ENCODE results near the gene SUGCT.
"Not testable (repeated sequence)": the region's sequence is repeated elsewhere in the genome, so short reads cannot be mapped to it uniquely, and the experiment has no call there.

Gene SUGCT

DNA sequence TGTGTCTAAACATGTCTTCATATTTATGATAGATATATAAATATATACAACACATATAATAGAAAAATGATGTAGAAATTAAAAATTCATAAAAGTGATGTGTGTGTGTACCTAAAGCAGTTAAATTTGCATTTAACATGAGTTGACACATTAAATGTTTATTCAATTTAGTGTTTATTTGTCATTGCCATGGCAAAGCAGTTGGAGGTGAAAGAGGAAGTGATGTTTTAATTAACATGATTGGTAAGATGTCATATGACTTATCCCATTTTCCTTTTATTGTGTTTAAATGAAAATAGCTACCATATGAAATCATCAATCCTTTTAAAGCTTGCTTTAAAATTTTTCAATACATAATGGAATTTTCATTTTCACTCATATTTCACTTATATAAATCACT lies 452.6 kb downstream of the SUGCT start:
- no peak for DNase-seq

DNA sequence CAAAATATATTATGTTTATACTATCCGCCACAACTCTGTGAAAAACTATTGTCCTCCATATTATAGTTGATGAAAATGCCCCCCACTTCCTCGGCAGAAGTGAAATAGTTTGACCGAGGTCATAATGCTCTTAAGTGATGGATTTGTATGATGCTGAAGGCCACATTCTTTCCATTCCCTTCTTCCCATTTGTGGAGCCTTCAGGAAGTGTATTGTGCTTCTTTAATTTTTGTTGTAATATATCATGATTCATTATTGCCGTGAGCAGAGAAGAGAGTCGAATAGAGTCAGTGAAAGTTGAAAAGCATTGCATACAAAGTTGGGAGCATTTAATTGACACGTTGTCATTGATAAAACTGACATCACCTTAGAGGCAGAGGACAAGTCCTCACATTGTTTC lies 460.3 kb downstream of the SUGCT start:
- no peak for DNase-seq

DNA sequence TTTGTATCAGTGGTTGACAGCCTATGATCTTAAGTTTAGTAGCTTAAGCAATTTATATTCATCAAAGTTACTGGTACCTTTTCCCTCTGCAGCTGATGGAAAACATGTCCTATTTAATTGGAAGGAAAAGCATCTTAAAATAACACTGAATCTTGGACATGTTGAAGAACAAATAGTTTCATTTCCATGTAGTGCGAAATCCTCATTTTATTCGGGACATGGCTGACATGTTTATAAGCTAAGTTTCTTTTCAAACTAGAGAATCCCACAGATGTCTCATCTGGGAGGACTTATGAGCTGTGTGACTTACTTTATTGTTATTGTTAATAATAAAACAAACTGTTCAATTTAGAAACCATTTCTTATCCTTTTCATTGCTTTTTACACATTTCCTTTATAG lies 461.0 kb downstream of the SUGCT start:
- no peak for DNase-seq

DNA sequence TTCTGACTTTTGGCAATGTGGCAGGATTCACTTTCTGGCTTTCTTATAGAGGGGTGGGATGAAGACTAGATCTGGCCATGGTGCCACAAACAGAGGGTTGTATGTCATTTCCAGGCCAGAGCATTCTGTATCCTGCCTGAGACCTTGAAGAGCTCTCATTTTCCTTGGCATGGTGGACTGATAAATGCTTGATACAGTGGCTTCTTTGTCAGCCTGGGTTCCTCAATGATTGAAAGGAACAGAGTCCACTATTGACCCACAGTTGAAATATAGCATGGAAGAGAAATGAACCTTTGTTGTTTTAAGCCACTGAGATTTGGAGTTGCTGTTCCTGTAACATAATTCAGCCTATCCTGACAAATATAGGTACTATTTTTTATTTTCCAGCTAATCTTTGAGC lies 462.7 kb downstream of the SUGCT start:
- DNase-seq: no peak

DNA sequence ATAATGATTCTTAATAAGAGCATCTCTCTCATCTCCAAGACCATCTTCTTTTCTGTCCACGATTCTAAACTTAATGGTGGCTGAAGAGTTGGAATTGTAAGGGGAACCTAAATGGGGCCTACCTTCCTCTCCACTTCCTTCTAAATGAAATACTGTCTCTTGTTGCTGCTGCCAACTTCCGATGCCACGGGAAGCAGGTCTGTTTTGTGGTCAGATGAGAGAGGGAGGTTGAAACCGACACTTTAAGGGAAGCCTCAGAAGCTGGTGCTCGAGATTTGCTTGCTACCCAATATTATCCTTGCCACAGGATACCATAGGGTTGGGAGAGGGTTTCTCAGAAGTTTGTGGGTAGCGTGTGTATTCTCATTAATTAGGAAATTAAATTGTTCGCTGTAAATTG lies 464.1 kb downstream of the SUGCT start:
- DNase-seq: no peak

DNA sequence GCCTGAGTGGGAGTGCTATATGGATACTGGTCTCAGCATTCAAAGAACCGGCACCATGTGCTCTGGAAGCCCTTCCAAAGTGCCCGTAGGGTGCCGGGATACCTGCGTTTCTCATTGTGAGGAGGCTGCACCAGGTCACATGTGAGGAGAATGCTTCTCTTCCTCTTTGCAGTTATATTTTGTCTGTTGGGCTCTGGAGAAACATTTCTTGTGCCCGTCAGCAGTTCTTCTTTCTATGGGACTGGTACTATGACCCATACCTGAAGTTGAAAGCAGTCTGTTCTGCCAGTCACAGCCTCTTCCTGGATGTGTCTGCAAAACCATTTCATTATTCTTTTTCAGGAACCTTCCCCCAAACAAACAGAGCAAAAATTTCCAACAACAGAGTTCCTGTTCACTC lies 465.0 kb downstream of the SUGCT start:
- DNase-seq: no peak

DNA sequence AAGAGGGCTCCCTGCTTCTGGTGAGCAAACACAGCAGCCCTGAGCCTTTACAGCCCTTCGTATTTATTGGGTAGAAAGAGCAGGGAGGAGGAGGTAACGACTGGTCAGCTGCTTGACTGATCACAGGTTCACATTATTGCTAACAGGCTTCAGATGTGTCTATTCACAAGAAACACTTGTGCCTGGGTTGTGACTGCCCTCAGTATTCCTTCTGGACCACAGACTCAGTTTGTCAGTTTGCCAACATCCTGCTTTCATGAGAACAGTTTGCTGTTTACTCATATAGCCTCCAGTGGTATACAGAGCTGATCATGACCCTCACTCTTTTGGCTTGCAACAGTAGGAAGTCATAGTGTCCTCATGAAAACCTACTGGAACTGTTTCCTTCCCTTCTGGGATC lies 467.5 kb downstream of the SUGCT start:
- DNase-seq: not testable (repeated sequence)

DNA sequence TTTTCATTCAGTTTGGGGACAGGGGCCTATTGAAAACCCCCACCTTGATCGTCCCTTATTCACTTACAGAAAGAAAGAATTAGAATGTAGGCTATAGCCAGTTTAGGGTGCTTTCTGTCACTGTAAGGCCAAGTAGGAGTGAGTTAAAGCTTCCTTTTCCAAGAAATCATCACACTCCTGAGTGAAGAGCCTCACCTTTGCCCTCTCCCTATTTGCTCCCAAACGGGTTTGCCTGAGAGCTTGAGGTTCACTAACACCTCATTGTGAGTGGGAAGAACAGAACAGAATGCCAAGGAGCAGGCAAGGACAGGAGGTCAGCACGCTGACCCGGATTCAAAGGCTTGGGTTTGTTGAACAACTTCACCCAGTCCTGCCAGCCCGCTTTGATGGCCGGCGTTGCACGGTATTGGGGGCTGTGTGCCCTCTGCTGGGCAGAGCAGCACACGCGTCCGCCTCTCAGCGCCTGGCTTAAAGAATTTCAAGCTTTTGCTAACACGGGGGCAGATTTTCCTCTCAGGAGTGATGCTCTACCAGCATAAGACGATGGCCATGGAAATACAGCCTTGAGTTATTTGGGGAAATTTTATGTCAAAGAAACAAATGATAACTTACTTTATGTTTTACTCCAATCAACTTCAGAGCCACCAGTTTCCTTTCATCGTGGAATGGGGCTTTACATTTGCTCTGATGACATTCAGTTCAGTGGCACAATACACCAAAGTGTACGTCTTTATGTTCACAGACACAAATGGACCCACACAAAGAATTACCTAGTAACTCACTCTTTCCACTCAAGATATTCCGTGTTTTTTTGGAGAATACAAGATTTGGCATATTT lies 470.0 kb downstream of the SUGCT start:
- no peak for DNase-seq

DNA sequence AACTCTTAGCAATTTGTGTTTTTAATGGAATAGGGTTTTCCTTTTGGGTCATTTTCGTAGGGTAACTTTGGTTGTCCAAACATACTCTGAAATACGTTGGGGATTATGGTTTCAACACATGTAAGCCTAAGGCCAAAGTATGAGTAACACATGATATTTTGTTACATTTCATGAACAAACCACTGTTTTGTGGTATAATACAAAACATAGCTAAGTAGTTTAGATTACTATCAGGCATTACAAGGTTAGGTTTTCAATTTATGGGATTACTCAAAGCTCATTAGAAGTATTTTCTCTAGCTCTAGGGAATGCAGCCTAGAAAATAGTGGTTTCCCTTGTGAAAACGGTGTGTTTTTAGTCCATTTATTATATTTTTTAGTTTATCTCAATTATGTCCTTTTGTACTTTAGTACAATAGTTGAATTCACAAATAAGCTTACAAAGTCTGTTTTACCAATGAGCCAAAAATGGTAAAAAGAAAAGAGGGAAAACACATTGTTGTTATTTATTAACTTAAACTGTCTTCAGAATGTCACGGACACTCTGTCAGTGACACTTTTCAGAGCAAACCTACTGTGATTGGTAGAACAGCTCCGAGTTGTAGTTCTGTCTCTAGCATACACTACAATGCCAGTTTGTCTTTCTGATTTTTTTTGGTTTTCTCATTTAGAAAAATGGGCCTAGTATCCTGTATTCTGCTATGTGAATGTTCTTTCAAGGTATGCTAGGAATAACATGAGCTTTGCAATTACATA lies 473.7 kb downstream of the SUGCT start:
- no peak for DNase-seq

DNA sequence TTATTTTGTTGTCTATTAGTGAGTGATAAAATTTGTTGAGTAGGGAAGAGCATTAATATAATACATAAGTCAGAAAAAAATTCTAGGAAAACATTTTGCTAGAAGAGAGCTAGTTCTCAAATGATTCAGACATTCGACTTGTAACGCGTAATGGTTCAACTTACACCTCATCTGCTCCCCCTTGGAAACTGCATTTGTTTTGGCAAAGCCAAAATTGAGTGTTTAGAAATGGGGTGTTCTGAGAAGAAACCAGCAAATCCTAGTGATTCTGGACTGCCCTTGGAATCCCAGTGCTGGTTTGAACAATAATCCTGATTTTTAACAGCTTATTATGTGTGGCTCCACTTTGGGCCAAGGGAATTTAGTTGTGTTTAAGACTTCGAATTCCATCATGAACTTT lies 475.7 kb downstream of the SUGCT start:
- no peak for DNase-seq

DNA sequence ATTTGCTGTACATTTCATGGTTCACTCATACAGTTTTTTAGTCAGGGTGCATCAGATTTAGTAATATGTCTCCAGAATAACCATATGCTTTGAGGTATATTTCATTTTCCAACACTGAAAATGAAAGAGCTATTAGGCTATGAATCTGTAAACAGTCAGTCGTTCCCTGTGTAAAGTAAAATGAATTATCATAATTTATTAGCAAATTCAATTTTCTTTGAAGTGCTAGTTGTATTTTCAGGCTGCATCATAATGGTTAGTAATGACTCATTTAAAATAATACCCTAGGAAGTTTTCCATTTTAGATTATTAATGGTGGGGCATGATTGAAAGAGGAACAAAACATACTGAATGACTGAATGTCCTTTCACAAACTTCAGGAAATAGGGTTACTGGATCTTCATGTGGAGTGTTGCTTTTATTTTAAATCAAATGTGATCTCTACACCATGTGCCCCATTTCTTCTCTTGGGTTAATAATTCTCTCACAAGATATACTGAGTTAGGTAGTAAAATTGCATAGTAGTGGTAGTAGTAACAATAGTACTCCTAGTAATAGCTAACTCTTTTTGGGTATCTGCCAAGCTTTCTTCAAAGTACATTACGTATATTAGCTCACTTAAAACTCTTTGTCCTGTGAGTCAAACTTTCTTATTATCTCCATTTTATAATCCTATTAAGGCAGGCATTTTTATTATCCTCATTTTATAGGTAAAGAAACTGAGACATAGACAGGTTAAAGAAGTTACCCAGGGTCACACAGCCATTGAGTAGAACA lies 476.5 kb downstream of the SUGCT start:
- DNase-seq: no peak

DNA sequence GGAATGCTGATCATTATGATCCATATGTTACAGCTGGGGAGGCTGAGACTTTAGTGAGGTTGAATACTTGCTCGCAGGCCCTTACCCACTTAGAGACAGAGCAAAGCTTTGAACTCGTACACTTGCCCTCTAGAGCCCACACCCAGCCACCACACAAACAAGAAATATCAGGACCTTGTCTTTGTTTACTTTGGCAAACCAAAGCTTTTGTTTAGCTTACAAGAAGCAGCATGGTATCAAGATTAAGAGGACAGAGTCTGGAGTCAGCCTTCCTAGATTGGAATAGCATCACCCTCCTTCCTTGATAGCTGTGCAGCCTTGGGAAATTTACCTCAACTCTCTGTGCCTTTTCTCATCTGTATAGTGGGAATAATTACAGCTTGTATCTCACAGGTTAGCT lies 477.5 kb downstream of the SUGCT start:
- no peak for DNase-seq

DNA sequence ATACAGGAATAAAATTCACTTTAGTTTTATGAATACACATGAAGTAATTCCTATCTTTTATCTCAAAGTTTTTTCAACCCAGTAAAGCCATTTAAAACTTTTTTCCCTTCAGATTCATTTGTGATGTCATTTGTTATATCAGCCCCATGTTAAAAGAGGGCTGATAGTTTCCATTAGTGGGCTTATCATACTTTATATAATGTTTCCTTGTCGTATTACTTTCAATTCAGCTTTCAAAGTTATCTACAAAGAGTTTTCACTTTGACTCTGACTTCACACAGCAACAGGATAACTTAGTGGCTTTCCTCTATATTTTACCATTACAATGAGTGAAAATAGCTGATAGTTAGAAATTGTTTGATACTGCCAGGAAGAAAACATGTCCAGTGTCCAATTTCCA lies 484.8 kb downstream of the SUGCT start:
- DNase-seq: no peak

DNA sequence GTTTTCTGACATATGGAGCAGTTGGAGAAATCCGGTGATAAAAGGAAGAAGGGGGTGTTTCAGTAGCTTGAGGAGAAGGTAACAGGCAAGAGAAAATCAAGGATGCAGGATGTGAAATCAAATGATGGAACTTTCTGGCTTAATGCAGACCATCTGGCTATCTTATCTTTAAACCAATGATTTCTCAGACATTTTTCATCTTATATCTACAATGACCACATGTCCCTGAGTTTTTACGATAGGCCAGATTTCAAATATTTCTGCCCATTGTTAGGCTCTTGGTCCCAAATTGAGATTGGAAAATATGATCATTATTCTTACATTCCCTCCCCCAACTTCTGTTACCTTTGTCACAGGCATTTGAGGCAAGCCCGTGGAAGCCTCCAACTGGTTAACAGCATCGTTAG lies 486.8 kb downstream of the SUGCT start:
- no peak for DNase-seq

DNA sequence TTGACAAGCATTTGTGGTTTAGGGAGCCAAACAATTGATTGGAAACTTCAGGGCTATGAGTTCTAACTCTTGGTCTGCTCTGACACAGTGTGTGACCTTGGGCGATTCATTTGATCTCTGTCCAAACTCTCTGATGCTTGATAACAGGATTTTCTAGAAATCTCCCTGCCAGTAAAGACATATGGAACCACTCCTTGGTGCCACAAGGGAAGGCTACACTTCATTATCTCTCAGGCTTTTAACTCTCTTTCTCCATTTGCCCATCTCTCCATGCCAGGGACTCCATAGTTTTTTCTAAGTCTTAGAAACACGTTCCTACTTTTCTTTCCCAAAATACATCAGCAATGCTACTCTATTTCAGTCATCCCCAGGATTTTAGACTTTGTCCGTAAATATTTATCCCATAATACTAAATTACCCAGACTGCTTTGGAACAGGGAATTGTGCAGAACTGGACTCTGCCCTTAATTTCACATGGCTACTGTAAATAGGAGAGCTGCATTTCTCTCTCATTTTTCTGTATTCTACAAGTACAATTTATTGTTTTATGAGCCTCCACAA lies 488.2 kb downstream of the SUGCT start:
- no peak for DNase-seq

DNA sequence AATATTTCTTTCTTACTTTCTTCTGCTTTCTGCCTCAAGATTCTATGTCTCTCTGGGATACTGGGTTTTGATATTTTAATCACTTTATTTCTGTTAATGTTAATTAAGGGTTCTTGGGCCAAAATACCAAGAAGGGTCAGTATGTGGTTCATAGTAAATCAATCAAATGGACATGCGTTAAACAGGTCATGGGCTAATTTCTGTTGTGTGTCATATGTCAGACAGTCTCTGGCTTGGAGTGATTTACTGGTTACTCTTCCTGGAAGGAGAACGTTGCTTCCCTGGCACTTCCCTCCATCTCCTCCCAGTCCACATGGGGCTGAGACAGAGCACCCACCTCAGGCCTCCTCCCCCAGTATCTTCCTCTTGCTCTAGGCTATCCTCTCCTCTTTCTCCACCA lies 489.1 kb downstream of the SUGCT start:
- DNase-seq: no peak

DNA sequence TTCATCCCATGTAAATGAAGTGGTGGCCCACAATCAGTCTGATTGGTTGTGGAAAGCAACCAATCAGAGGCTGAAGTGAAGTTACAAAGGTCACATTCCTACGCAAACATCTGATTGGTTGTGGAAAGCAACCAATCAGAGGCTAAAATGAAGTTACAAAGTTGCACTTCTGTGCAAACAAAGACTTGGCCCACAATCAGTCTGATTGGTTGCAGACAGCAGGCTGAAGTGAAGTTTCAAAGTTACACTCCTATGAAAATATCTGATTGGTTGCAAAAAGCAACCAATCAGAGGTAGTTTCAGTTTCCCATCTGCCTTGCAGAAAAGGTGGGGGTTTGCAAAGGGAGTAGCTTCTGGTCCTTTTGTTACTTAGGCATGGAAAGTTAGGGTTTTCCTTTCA lies 492.6 kb downstream of the SUGCT start:
- DNase-seq: not testable (repeated sequence)

DNA sequence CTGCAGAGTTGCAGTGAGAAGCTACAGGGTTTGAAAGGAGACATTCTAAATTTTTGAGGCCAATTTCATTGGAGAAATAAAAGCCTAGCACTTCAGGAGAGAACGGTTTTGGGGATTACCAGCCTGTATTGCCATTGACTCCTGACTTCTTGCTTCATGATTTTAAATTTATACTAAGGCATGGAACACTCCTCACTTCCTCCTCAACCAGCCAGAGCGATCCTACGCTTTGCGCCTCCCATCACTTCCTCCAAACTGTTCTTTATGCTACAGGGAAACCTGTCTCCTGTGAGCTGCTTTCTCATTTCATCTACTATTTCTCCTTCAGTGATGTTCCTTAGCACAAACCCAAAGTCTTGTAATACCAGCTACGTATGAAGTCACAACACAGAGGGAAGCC lies 495.1 kb downstream of the SUGCT start:
- no peak for DNase-seq

DNA sequence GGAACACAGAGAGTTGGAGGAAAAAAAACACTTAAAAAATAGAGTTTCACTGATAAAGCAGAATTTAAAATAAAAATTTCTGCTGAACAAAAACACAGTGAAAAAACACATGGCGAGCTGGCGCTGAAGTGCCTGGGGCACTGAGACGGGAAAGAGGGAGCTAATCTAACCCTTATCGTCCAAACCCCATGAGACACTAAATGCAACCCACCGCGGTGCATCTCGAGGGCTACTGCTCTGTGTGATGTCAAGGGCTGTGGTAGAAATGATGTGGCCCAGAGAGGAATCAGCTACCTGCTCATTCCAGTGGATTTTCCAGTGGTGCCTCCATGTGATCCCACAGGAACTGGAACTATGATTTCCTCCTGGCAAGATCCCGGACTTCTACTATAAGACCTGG lies 499.3 kb downstream of the SUGCT start:
- no peak for DNase-seq

DNA sequence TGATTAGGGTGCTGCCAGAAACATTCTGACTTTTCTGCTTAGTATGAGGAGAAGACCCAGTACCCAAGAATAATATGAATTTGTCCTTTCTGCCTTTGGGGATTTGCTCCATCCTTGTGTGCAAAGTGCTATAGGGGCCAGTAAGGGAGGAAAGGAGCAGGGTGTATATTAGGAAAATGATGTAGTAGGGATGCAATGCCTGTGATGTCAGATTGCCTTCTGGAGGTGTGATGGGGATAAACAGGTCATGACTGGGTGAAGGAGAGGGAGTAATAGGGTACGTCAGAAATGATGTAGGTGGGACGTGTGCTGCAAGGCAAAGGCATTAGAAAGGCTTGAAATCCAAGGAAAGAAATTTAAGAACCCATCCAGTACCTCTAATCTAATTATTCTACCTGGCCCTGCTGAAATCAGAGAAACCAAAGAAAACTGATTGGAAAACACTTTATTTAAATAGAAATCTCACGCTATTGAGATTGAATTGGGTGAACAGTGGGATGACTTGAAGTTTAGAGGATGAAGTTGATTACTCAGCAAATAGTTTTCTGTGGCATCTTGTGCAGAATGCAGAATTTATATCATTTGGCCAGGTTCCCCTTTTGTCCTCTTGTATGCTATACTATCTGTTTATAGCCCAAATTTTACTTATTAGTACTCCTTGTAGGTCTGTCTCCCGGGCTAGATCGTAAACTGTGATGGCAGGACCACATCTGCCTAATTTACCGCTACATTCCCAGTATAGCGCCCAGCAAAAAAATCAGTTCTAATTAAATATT lies 503.9 kb downstream of the SUGCT start:
- no peak for DNase-seq

DNA sequence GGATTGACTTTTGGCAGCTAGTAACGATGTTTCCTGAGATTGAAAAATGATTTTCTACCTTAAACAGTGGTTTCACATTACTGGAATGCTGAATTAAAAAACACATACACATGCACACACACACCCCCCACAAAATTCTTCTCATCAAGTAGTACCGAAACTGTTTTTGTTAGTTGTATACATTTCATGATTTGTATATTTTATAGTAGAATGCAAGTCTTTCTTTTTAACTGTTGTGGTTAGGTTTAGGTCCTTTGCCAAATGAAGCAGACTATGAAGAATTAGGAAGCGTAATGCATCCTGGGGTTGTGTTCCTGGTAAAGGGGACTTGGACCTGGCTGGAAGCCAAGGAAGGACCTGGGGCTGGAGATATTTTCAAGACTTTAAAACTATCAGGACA lies 505.8 kb downstream of the SUGCT start:
- DNase-seq: no peak

DNA sequence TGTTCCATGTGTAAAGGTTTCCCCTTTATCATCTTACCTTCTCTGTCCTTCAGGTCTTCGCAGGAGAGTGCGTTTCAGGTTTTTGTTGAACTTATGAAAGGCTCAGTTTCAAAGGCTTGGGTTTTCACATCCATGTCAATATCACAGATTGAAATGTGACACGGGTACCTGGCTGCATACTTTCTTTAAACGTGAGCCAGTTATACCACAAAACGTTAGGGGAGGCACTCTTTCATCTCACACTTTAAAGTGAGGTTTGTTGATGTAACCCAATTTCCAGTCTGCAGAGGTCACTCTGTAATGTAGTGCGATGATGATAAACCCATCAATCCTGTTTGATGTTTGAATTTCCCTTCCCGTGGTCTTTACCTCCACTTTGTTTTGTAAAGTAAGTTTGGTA lies 506.9 kb downstream of the SUGCT start:
- DNase-seq: no peak

DNA sequence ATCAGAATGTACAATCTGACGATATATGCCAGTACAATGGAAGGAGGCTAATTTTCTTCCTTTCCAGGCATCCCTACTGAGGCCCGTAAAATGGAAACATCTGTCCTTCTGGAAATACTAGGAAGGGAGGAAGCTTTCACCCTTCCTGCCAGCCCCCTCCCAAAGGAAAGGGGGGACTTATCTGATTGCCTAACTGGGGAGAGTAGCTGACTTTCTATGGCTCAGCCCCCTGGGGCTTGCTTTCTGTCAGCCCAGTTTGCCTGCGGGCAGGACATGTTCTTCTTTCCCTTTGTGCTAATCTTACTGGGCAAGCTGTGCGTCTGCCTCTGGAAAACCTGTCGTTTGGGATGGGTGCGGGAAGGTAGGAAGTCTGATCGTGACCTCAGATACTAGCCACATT lies 508.9 kb downstream of the SUGCT start:
- DNase-seq: no peak

All from HCEC 1CT (cell line).